Measurements from ENCODE around the gene GINM1. TPM values are rescaled to one million over a fixed set of nuclear protein-coding genes. Genes with fewer than 3 reads are reported as not detected.

GINM1 gene
- total RNA-seq, 6 donors from 2014 or later = 13.6 to 42.4 (median 37.7) TPM

GRCh38 chr6:149544646-149545257, 21.4 kb upstream of the GINM1 start:
- no peak for DNase-seq
- H3K27ac ChIP-seq = peak overlapping the region; percentile 96 to 98 (median 98)
- peaks cover under 1 to 15% (median 12%) of the 10 kb centered on the region in 4 donors for H3K36me3 ChIP-seq
- 20 to 35% methylated on average over 12 of the region's 12 CpGs for WGBS, 2 donors
- no peak for TF ChIP-seq POLR2AphosphoS5 (IDR thresholded peaks at IDR 0.05)
- TF ChIP-seq CTCF (IDR thresholded peaks at IDR 0.05) = no peak
- H3K9me3 ChIP-seq = no peaks in the 10 kb centered on the region
- no peaks in the 10 kb centered on the region for H3K27me3 ChIP-seq
- peak in 1 of 2 donors; percentile 8 for ATAC-seq (ENCODE audit: low FRiP score in 2 of 2)
- H3K4me3 ChIP-seq = peak overlapping the region; percentile 80 to 96 (median 94)
- peaks cover 22 to 37% (median 23%) of the 10 kb centered on the region in 4 donors for H3K4me1 ChIP-seq

- H3K4me3 ChIP-seq = peak overlapping the region; percentile 80 to 96 (median 94)
- H3K9me3 ChIP-seq = no peaks in the 10 kb centered on the region
- peaks cover 0 to 10% (median 6%) of the 10 kb centered on the region in 4 donors for H3K36me3 ChIP-seq
- peak; percentile 77 for ATAC-seq (ENCODE audit: low FRiP score in 2 of 2)
- peak overlapping the region; percentile 96 to 98 (median 98) for H3K27ac ChIP-seq
- peak in 1 of 2 donors; percentile 36 for DNase-seq
- WGBS, 2 donors = 0% methylated on average over 16 of the region's 16 CpGs
- TF ChIP-seq POLR2AphosphoS5 (IDR thresholded peaks at IDR 0.05) (no peak), CTCF (IDR thresholded peaks at IDR 0.05) (peak in 1 of 6 experiments; percentile 8)
- H3K4me1 ChIP-seq = peaks cover 22 to 37% (median 23%) of the 10 kb centered on the region in 4 donors
- no peaks in the 10 kb centered on the region for H3K27me3 ChIP-seq
Observed at GRCh38 chr6:149545258-149545753, 20.9 kb upstream of the GINM1 start.

GRCh38 chr6:149545754-149546471, 20.3 kb upstream of the GINM1 start, which contains the start of gene PPIL4:
TSS of gene PPIL4 (minus strand) at chr6:149546043. CDS start at chr6:149546005, 38 bp downstream.
- 0 to 2% methylated on average over 14 to 64 of the region's 71 CpGs for WGBS, 2 donors
- peaks cover 0 to 4% (median under 1%) of the 10 kb centered on the region in 4 donors for H3K36me3 ChIP-seq
- DNase-seq (peak; percentile 94 to 100), ATAC-seq (ENCODE audit: low FRiP score in 2 of 2) (peak; percentile 99)
- peak within 1 kb of the TSS; percentile 96 to 98 (median 98) for H3K27ac ChIP-seq
- TF ChIP-seq POLR2AphosphoS5 (IDR thresholded peaks at IDR 0.05) (peak; percentile 97 to 98), POLR2A (IDR thresholded peaks at IDR 0.05) (peak; percentile 37 to 93 (median 86)), CTCF (IDR thresholded peaks at IDR 0.05) (peak; percentile 69 to 95 (median 80)), EP300 (IDR thresholded peaks at IDR 0.05) (peak in 2 of 4 donors; percentile 75 to 94)
- H3K27me3 ChIP-seq = no peaks in the 10 kb centered on the region
- H3K4me3 ChIP-seq = peak within 1 kb of the TSS; percentile 80 to 96 (median 94)
- H3K9me3 ChIP-seq = no peaks in the 10 kb centered on the region
- peaks cover 22 to 37% (median 23%) of the 10 kb centered on the region in 4 donors for H3K4me1 ChIP-seq

GRCh38 chr6:149551920-149552319, 14.3 kb upstream of the GINM1 start:
- Histone ChIP-seq H3K4me3 (no peak overlapping the region), H3K27me3 (no peaks in the 10 kb centered on the region), H3K4me1 (no peaks in the 10 kb centered on the region), H3K9me3 (no peaks in the 10 kb centered on the region), H3K27ac (no peak overlapping the region), H3K36me3 (no peaks in the 10 kb centered on the region)
- peak in 1 of 2 donors; percentile 50 for DNase-seq
- TF ChIP-seq POLR2A (IDR thresholded peaks at IDR 0.05) (no peak), POLR2AphosphoS5 (IDR thresholded peaks at IDR 0.05) (no peak), CTCF (IDR thresholded peaks at IDR 0.05) (no peak), EP300 (IDR thresholded peaks at IDR 0.05) (no peak)
- WGBS, 2 donors = 72 to 86% methylated on average over 1 to 4 of the region's 5 CpGs
- no peak for ATAC-seq (ENCODE audit: low FRiP score in 2 of 2)
